HepG2 (cell line): ENCODE results near the gene USP20. TPM values are rescaled to one million over a fixed set of nuclear protein-coding genes. Genes with fewer than 3 reads are reported as not detected.

Experiments
- ATAC-seq: fragments of 200-7000 bp; cut with Tn5 transposase; 3 replicates; pipeline ENCODE4 v1.9.1; 2020; ENCODE audit warnings: mild to moderate bottlenecking, moderate library complexity
- BruUV-seq: library from RNA; stranded (reverse); fragments of 400-500 nt; replicated peaks from 2 replicates; lab custom pipeline; 2021; lab: Mats Ljungman, UMichigan
- CTCF ChIA-PET: fragments of 300-600 bp; formaldehyde crosslinking; extraction: SDS; loops from one replicate; lab custom pipeline; 2021; ENCODE audit warnings: low total read pairs, inconsistent platforms, low intra/inter-chr PET ratio; lab: Yijun Ruan, JAX
- POLR2A ChIA-PET: fragments of 350-600 bp; sonication (Branson Sonifier 250); formaldehyde crosslinking; loops from one replicate; lab custom pipeline; 2020; ENCODE audit warnings: antibody characterized with exemption, inconsistent platforms; lab: Yijun Ruan, JAX
- DNase-seq: peaks from one replicate; pipeline ENCODE4 v3.0.0-alpha.2; 2015; ENCODE audit warnings: low spot score
- FAIRE-seq: peaks from 3 replicates; lab custom pipeline; 2011; peaks lifted over from hg19 to GRCh38; lab: Jason Lieb, UNC
- H2AFZ ChIP-seq: one replicate; pipeline ENCODE4 v1.6.1; 2011; ENCODE audit warnings: low read length, inconsistent platforms
- H3K27ac ChIP-seq: fragments of 300-600 bp; 3 replicates; pipeline ENCODE4 v1.8.0; 2011; ENCODE audit warnings: mixed run types, mild to moderate bottlenecking, mixed read lengths, low read length, inconsistent platforms; ENCODE audit not compliant: insufficient read depth; ENCODE audit errors: extremely low read length
- H3K27me3 ChIP-seq, 2 experiments: fragments of 200-600 bp in 1 of 2; 2 replicates in 1 of 2; 3 replicates in 1 of 2; pipeline versions ENCODE4 v1.6.0 to v1.8.0; 2011; ENCODE audit warnings: low read length in 2 of 2, mild to moderate bottlenecking in 2 of 2, moderate library complexity in 2 of 2, inconsistent platforms in 1 of 2; ENCODE audit not compliant: insufficient read depth in 2 of 2, control insufficient read depth in 1 of 2
- H3K36me3 ChIP-seq, 2 experiments: fragments of 200-600 bp in 1 of 2; replicated peaks in 1 of 2; 2 replicates in 1 of 2; 3 replicates in 1 of 2; pipeline versions ENCODE4 v1.5.1 to v1.8.0; 2011; ENCODE audit warnings: low read length in 2 of 2, inconsistent platforms in 1 of 2; ENCODE audit not compliant: insufficient read depth in 2 of 2, control insufficient read depth in 1 of 2
- H3K4me1 ChIP-seq: 2 replicates; pipeline ENCODE4 v1.5.1; 2012; ENCODE audit warnings: low read length, inconsistent platforms; ENCODE audit not compliant: insufficient read depth
- H3K4me2 ChIP-seq: 2 replicates; pipeline ENCODE4 v1.6.0; 2011; ENCODE audit warnings: low read depth, low read length, inconsistent platforms
- H3K4me3 ChIP-seq, 3 experiments: fragments of 200-600 bp in 1 of 3; sonication (generic), shearing (Covaris generic) in 1 of 3; replicated peaks in 1 of 3; 2 replicates each; pipeline ENCODE4 v1.5.1; 2011 to 2016; ENCODE audit warnings: low read length in 3 of 3, inconsistent platforms in 2 of 3, low read depth in 2 of 3, mild to moderate bottlenecking in 2 of 3, control low read depth in 1 of 3, mixed read lengths in 1 of 3; ENCODE audit not compliant: insufficient read depth in 1 of 3
- H3K79me2 ChIP-seq: one replicate; pipeline ENCODE4 v1.6.1; 2011; ENCODE audit warnings: low read length, inconsistent platforms; ENCODE audit not compliant: insufficient read depth
- H3K9ac ChIP-seq: 2 replicates; pipeline ENCODE4 v1.6.0; 2011; ENCODE audit warnings: mild to moderate bottlenecking, low read depth, low read length, inconsistent platforms; ENCODE audit not compliant: insufficient read depth
- H3K9me3 ChIP-seq: 2 replicates; pipeline ENCODE4 v1.5.1; 2012; ENCODE audit warnings: mild to moderate bottlenecking, low read length
- H4K20me1 ChIP-seq: 2 replicates; pipeline ENCODE4 v1.6.0; 2011; ENCODE audit warnings: inconsistent platforms, mild to moderate bottlenecking, low read length, moderate library complexity; ENCODE audit not compliant: insufficient read depth
- DNMT3B ChIP-seq: conservative IDR thresholded peaks from 2 replicates; pipeline ENCODE4 v1.6.1; 2016; ENCODE audit warnings: missing biosample characterization, control low read depth
- IRF2 ChIP-seq: IDR thresholded peaks from 2 replicates; pipeline ENCODE4 v1.6.1; 2018; ENCODE audit warnings: missing genetic modification reagents, missing compliant biosample characterization
- MAFK ChIP-seq, 2 experiments: IDR thresholded peaks in 1 of 2; conservative IDR thresholded peaks in 1 of 2; 2 replicates each; pipeline ENCODE4 v1.6.1; 2011; ENCODE audit warnings: improper control_type of control experiment in 2 of 2, low read length in 2 of 2
- MLLT10 ChIP-seq: sonication (generic); formaldehyde crosslinking; IDR thresholded peaks from 2 replicates; pipeline ENCODE4 v1.4.0; 2020; ENCODE audit warnings: missing genetic modification reagents
- PAX8 ChIP-seq: sonication (generic); formaldehyde crosslinking; IDR thresholded peaks from 2 replicates; pipeline ENCODE4 v1.8.0; 2022; ENCODE audit warnings: mild to moderate bottlenecking, missing genetic modification reagents, borderline replicate concordance
- PRMT3 ChIP-seq: sonication (generic); formaldehyde crosslinking; IDR thresholded peaks from 2 replicates; pipeline ENCODE4 v1.8.1; 2022; ENCODE audit warnings: low read depth, mild to moderate bottlenecking, moderate library complexity, missing genetic modification reagents, borderline replicate concordance
- SOX13 ChIP-seq, 3 experiments: fragments of 450-650 bp in 1 of 3; sonication (generic) in 1 of 3; formaldehyde crosslinking in 1 of 3; IDR thresholded peaks in 2 of 3; conservative IDR thresholded peaks in 1 of 3; 2 replicates each; pipeline versions ENCODE4 v1.5.0 to v1.6.1; 2016 to 2020; ENCODE audit warnings: antibody characterized with exemption in 1 of 3, mild to moderate bottlenecking in 1 of 3, missing compliant biosample characterization in 1 of 3, missing genetic modification reagents in 1 of 3, moderate library complexity in 1 of 3
- XBP1 ChIP-seq: sonication (generic); formaldehyde crosslinking; IDR thresholded peaks from 2 replicates; pipeline ENCODE4 v1.5.0; 2020; ENCODE audit warnings: missing genetic modification reagents
- ZBTB20 ChIP-seq: sonication (generic); formaldehyde crosslinking; IDR thresholded peaks from 2 replicates; pipeline ENCODE4 v1.8.1; 2023; ENCODE audit warnings: missing genetic modification reagents, low read depth, mild to moderate bottlenecking, borderline replicate concordance
- ZNF556 ChIP-seq: sonication (generic); formaldehyde crosslinking; IDR thresholded peaks from 2 replicates; pipeline ENCODE4 v1.4.0; 2020; ENCODE audit warnings: mild to moderate bottlenecking, missing genetic modification reagents, borderline replicate concordance
- ZNF678 ChIP-seq: sonication (generic); formaldehyde crosslinking; IDR thresholded peaks from 2 replicates; pipeline ENCODE4 v1.4.0; 2020; ENCODE audit warnings: mild to moderate bottlenecking, missing genetic modification reagents
- WGBS: methylation state at CpG from one replicate; pipeline ENCODE4 v1.1.6; 2017; ENCODE audit warnings: low lambda C conversion rate; 5-methylcytosine and 5-hydroxymethylcytosine counted together
- in situ Hi-C: cut with HindIII; loops from 2 replicates; pipeline ENCODE4 v1.10.0; 2017; ENCODE audit warnings: low pct_unique_long_range_greater_than_20kb; ENCODE audit not compliant: extremely low pct_ligation_motif_present
- intact Hi-C: fragments of 100-400 bp; cut with micrococcal nuclease; formaldehyde crosslinking; loops from one replicate; pipeline ENCODE4 v1.10.0; 2022; ENCODE audit not compliant: unreplicated experiment
- polyA plus RNA-seq, 8 experiments: library from polyadenylated mRNA; depleted of rRNA in 3 of 8; stranded (reverse) in 7 of 8; unstranded in 1 of 8; fragments of >200 nt; fragmentation: Illumina TruSeq in 4 of 8; extraction: Trizol in 4 of 8; gene quantifications; 2 replicates each; pipeline versions ENCODE4 v1.2.1 to v1.2.3, GENCODE V29; 2011 to 2016; ENCODE audit warnings: low read depth in 4 of 8, missing spikeins in 1 of 8, mixed read lengths in 1 of 8; ENCODE audit not compliant: insufficient read depth in 1 of 8
- total RNA-seq, 5 experiments: library from RNA; depleted of rRNA; stranded (reverse); fragments of >200 nt; fragmentation: Illumina TruSeq; extraction: Trizol; gene quantifications; 2 replicates each; pipeline ENCODE4 v1.2.3, GENCODE V29; 2016; ENCODE audit warnings: low read depth in 1 of 5
- TF ChIP-seq, protein P1 (sequence below): sonication (generic); formaldehyde crosslinking; conservative IDR thresholded peaks from 2 replicates; pipeline ENCODE4 v1.5.0; 2020; ENCODE audit warnings: missing genetic modification reagents
- TF ChIP-seq, protein P2 (sequence below): sonication (generic); formaldehyde crosslinking; IDR thresholded peaks from 2 replicates; pipeline ENCODE4 v1.9.0; 2022; ENCODE audit warnings: missing genetic modification reagents, mild to moderate bottlenecking, borderline replicate concordance

USP20 gene
- total and polyA plus RNA-seq, 2 of the 13 experiments (the other 11 are each of a cell fraction or from before 2014, with no cell fraction given) = 4.4 to 5.9 TPM

GRCh38 chr9:129919841-129920240 is 84.6 kb downstream of the USP20 start:
- ATAC-seq = no peak
- Histone ChIP-seq H3K4me3 (no peak overlapping the region), H3K36me3 (peaks cover 3 to 18% of the 10 kb centered on the region in 2 experiments; a peak in 4 of 5 replicates), H3K79me2 (no peaks in the 10 kb centered on the region), H3K9ac (no peak overlapping the region), H3K27me3 (no peaks in the 10 kb centered on the region)
- TF ChIP-seq MAFK (conservative IDR thresholded peaks at IDR 0.05 in 1 of 2, IDR thresholded peaks at IDR 0.05 in 1 of 2; ENCODE audit: low read length in 2 of 2) = peak in 1 of 2 experiments; percentile 17; a peak in 1 of 4 replicates
- TF ChIP-seq XBP1 (CRISPR knock-in tag) = no peak
- TF ChIP-seq, all 625 proteins: peak for 1
- FAIRE-seq (no peak), DNase-seq (no peak)
- no peak overlapping the region for H3K4me2 ChIP-seq
- no TSS peak for BruUV-seq
- intact Hi-C loops (no loop called here), in situ Hi-C loops (no loop called here)
- no peak overlapping the region for H3K27ac ChIP-seq
- no peaks in the 10 kb centered on the region for H3K4me1 ChIP-seq
- CTCF ChIA-PET = no interaction called here
- H3K9me3 ChIP-seq = no peaks in the 10 kb centered on the region
- H2AFZ ChIP-seq = no peak overlapping the region
- POLR2A ChIA-PET = no interaction called here
- WGBS = 95% methylated on average over 3 of the region's 3 CpGs
- H4K20me1 ChIP-seq = no peaks in the 10 kb centered on the region

- Histone ChIP-seq H3K9me3 (no peaks in the 10 kb centered on the region), H3K4me2 (no peak overlapping the region), H3K36me3 (peaks cover 6 to 26% of the 10 kb centered on the region in 2 experiments; a peak in 4 of 5 replicates), H3K9ac (no peak overlapping the region), H3K79me2 (no peaks in the 10 kb centered on the region), H2AFZ (no peak overlapping the region), H3K4me3 (no peak overlapping the region), H3K27me3 (no peaks in the 10 kb centered on the region), H4K20me1 (no peaks in the 10 kb centered on the region), H3K27ac (no peak overlapping the region), H3K4me1 (no peaks in the 10 kb centered on the region)
- POLR2A ChIA-PET = no interaction called here
- 91% methylated on average over 4 of the region's 4 CpGs for WGBS
- TF ChIP-seq IRF2 (no peak), MLLT10 (CRISPR knock-in tag) (no peak), SOX13 (IDR thresholded peaks at IDR 0.05) (no peak), SOX13 (CRISPR knock-in tag; conservative IDR thresholded peaks at IDR 0.05 in 1 of 2, IDR thresholded peaks at IDR 0.05 in 1 of 2) (no peak), PRMT3 (CRISPR knock-in tag) (no peak), ZBTB20 (CRISPR knock-in tag) (no peak), ZNF556 (CRISPR knock-in tag) (no peak), ZNF678 (CRISPR knock-in tag) (no peak), DNMT3B (CRISPR knock-in tag) (no peak), PAX8 (no peak)
- TF ChIP-seq, protein P1, sequence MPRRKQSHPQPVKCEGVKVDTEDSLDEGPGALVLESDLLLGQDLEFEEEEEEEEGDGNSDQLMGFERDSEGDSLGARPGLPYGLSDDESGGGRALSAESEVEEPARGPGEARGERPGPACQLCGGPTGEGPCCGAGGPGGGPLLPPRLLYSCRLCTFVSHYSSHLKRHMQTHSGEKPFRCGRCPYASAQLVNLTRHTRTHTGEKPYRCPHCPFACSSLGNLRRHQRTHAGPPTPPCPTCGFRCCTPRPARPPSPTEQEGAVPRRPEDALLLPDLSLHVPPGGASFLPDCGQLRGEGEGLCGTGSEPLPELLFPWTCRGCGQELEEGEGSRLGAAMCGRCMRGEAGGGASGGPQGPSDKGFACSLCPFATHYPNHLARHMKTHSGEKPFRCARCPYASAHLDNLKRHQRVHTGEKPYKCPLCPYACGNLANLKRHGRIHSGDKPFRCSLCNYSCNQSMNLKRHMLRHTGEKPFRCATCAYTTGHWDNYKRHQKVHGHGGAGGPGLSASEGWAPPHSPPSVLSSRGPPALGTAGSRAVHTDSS (CRISPR knock-in tag) = no peak
- TF ChIP-seq, protein P2, sequence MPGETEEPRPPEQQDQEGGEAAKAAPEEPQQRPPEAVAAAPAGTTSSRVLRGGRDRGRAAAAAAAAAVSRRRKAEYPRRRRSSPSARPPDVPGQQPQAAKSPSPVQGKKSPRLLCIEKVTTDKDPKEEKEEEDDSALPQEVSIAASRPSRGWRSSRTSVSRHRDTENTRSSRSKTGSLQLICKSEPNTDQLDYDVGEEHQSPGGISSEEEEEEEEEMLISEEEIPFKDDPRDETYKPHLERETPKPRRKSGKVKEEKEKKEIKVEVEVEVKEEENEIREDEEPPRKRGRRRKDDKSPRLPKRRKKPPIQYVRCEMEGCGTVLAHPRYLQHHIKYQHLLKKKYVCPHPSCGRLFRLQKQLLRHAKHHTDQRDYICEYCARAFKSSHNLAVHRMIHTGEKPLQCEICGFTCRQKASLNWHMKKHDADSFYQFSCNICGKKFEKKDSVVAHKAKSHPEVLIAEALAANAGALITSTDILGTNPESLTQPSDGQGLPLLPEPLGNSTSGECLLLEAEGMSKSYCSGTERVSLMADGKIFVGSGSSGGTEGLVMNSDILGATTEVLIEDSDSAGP (CRISPR knock-in tag) = no peak
- intact Hi-C loops = no loop called here
- no peak for FAIRE-seq
- no peak for DNase-seq
- in situ Hi-C loops = no loop called here
- ATAC-seq = no peak
- no TSS peak for BruUV-seq
- CTCF ChIA-PET = no interaction called here
Measured at GRCh38 chr9:129921905-129922304, 86.6 kb downstream of the USP20 start.
